Coronary artery (tissue), 2 donors: ENCODE results near the gene DMRTB1.
"Not testable (repeated sequence)": the region's sequence is repeated elsewhere in the genome, so short reads cannot be mapped to it uniquely, and the experiment has no call there.

Experiments
- DNase-seq: peaks from one replicate; pipeline ENCODE4 v3.0.0-alpha.2; 2017; ENCODE audit warnings: low spot score
- H3K27ac ChIP-seq, 2 donors: fragments of 200-600 bp; sonication (generic); one replicate each; pipeline ENCODE4 v1.5.1; 2016 to 2019
- H3K4me3 ChIP-seq: fragments of 200-600 bp; sonication (generic); 2 replicates; pipeline ENCODE4 v1.5.1; 2016; ENCODE audit warnings: mild to moderate bottlenecking, moderate library complexity
- CTCF ChIP-seq: fragments of 200-600 bp; sonication (generic); IDR thresholded peaks from one replicate; pipeline ENCODE4 v1.5.1; 2019; ENCODE audit warnings: antibody characterized with exemption

The DMRTB1 gene

GRCh38 chr1:53421208-53421607 lies 38.0 kb upstream of the DMRTB1 start:
- no peak for TF ChIP-seq CTCF
- no peak overlapping the region for H3K27ac ChIP-seq
- no peak for DNase-seq
- no peak overlapping the region for H3K4me3 ChIP-seq

GRCh38 chr1:53430261-53430660 lies 28.9 kb upstream of the DMRTB1 start:
- no peak overlapping the region for H3K4me3 ChIP-seq
- no peak overlapping the region for H3K27ac ChIP-seq
- DNase-seq: no peak
- no peak for TF ChIP-seq CTCF

GRCh38 chr1:53430779-53431178 lies 28.4 kb upstream of the DMRTB1 start:
- no peak for DNase-seq
- TF ChIP-seq CTCF: no peak
- H3K4me3 ChIP-seq: no peak overlapping the region
- H3K27ac ChIP-seq: no peak overlapping the region

- TF ChIP-seq CTCF: no peak
- Histone ChIP-seq H3K27ac (no peak overlapping the region), H3K4me3 (no peak overlapping the region)
- no peak for DNase-seq
These were observed 28.0 kb upstream of the DMRTB1 start for GRCh38 chr1:53431244-53431643.

GRCh38 chr1:53431805-53432565 lies 27.2 kb upstream of the DMRTB1 start:
- TF ChIP-seq CTCF: no peak
- no peak overlapping the region for H3K4me3 ChIP-seq
- no peak for DNase-seq
- no peak overlapping the region for H3K27ac ChIP-seq

- Histone ChIP-seq H3K27ac (no peak overlapping the region), H3K4me3 (no peak overlapping the region)
- DNase-seq: no peak
- TF ChIP-seq CTCF: no peak
These were observed 26.6 kb upstream of the DMRTB1 start for GRCh38 chr1:53432611-53433010.

GRCh38 chr1:53434405-53435007 lies 24.7 kb upstream of the DMRTB1 start:
- not testable (repeated sequence) for H3K4me3 ChIP-seq, H3K27ac ChIP-seq, DNase-seq
